Endothelial cell of umbilical vein (primary cell): ENCODE data around the gene CFAP65. TPM values are rescaled to one million over a fixed set of nuclear protein-coding genes. Genes with fewer than 3 reads are reported as not detected.

Source experiments
- BruUV-seq: library from RNA; stranded (reverse); fragments of 400-500 nt; replicated peaks from 2 replicates; lab custom pipeline; 2021; lab: Mats Ljungman, UMichigan
- CTCF ChIA-PET: fragments of 300-600, 350-600 bp; sonication (Branson Sonifier 250); formaldehyde crosslinking; loops from one replicate; lab custom pipeline; 2021; ENCODE audit warnings: antibody characterized with exemption, inconsistent platforms; lab: Charles Lee
- POLR2A ChIA-PET: fragments of 300-600, 350-600 bp; sonication (Branson Sonifier 250); formaldehyde crosslinking; loops from one replicate; lab custom pipeline; 2021; ENCODE audit warnings: antibody characterized with exemption, inconsistent platforms; lab: Charles Lee
- DNase-seq: peaks from one replicate; pipeline ENCODE4 v3.0.0-alpha.2; 2011; ENCODE audit warnings: low read depth, low spot score
- FAIRE-seq: peaks from 2 replicates; lab custom pipeline; 2011; peaks lifted over from hg19 to GRCh38; lab: Jason Lieb, UNC
- H2AFZ ChIP-seq: 2 replicates; pipeline ENCODE4 v1.6.0; 2012; ENCODE audit warnings: low read depth, low read length, control low read depth, inconsistent platforms
- H3K27ac ChIP-seq: 2 replicates; pipeline ENCODE4 v1.5.1; 2011; ENCODE audit warnings: low read depth, mild to moderate bottlenecking, control low read depth, low read length, moderate library complexity; ENCODE audit not compliant: insufficient read depth
- H3K27me3 ChIP-seq, 2 experiments: 2 replicates each; pipeline versions ENCODE4 v1.6.0 to v1.6.1; 2011; ENCODE audit warnings: low read length in 2 of 2, mixed read lengths in 1 of 2; ENCODE audit not compliant: control insufficient read depth in 2 of 2, insufficient read depth in 2 of 2
- H3K36me3 ChIP-seq, 2 experiments: 2 replicates in 1 of 2; 3 replicates in 1 of 2; pipeline ENCODE4 v1.5.1; 2011; ENCODE audit warnings: low read length in 2 of 2, mild to moderate bottlenecking in 1 of 2, moderate library complexity in 1 of 2; ENCODE audit not compliant: control insufficient read depth in 2 of 2, insufficient read depth in 2 of 2; ENCODE audit errors: extremely low read depth in 1 of 2
- H3K4me1 ChIP-seq: 3 replicates; pipeline ENCODE4 v1.5.1; 2011; ENCODE audit warnings: mild to moderate bottlenecking, low read length; ENCODE audit not compliant: control insufficient read depth, insufficient read depth; ENCODE audit errors: extremely low read depth
- H3K4me2 ChIP-seq: 2 replicates; pipeline ENCODE4 v1.6.1; 2011; ENCODE audit warnings: low read length, control low read depth, mixed read lengths; ENCODE audit not compliant: insufficient read depth
- H3K4me3 ChIP-seq, 3 experiments: fragments of 200-600 bp in 1 of 3; sonication (generic), shearing (Covaris generic) in 1 of 3; replicated peaks in 1 of 3; 2 replicates each; pipeline ENCODE4 v1.5.1; 2011 to 2016; ENCODE audit warnings: control low read depth in 3 of 3, low read length in 3 of 3, mild to moderate bottlenecking in 2 of 3, inconsistent platforms in 1 of 3, low read depth in 1 of 3, moderate library complexity in 1 of 3; ENCODE audit not compliant: insufficient read depth in 1 of 3
- H3K79me2 ChIP-seq: 2 replicates; pipeline ENCODE4 v1.6.0; 2012; ENCODE audit warnings: low read length, inconsistent platforms; ENCODE audit not compliant: control insufficient read depth, insufficient read depth
- H3K9ac ChIP-seq: replicated peaks from 2 replicates; pipeline ENCODE3; 2011; ENCODE audit warnings: low read length, control low read depth; ENCODE audit not compliant: insufficient read depth; ENCODE audit errors: extremely low read depth
- H3K9me1 ChIP-seq: replicated peaks from 3 replicates; pipeline ENCODE4 v1.6.0; 2011; ENCODE audit warnings: mild to moderate bottlenecking, low read length; ENCODE audit not compliant: control insufficient read depth, insufficient read depth; ENCODE audit errors: extremely low read depth
- H3K9me3 ChIP-seq: replicated peaks from 2 replicates; pipeline ENCODE4 v1.5.1; 2012; ENCODE audit warnings: low read length, inconsistent platforms; ENCODE audit not compliant: control insufficient read depth, insufficient read depth
- H4K20me1 ChIP-seq: replicated peaks from 2 replicates; pipeline ENCODE3; 2011; ENCODE audit warnings: mild to moderate bottlenecking, low read length; ENCODE audit not compliant: control insufficient read depth, insufficient read depth; ENCODE audit errors: extremely low read depth
- EZH2 ChIP-seq: IDR thresholded peaks from 2 replicates; pipeline ENCODE4 v1.6.1; 2012; ENCODE audit warnings: borderline replicate concordance, low read depth, mild to moderate bottlenecking, moderate library complexity, low read length, inconsistent platforms; ENCODE audit not compliant: severe bottlenecking
- FOS ChIP-seq: IDR thresholded peaks from 2 replicates; pipeline ENCODE4 v1.6.1; 2011; ENCODE audit warnings: mild to moderate bottlenecking, low read length, moderate library complexity, borderline replicate concordance; ENCODE audit not compliant: insufficient read depth
- GATA2 ChIP-seq: IDR thresholded peaks from 2 replicates; pipeline ENCODE4 v1.7.0; 2011; ENCODE audit warnings: low read depth, mild to moderate bottlenecking, moderate library complexity, mixed read lengths, low read length; ENCODE audit not compliant: insufficient read length, insufficient read depth
- JUN ChIP-seq: IDR thresholded peaks from 2 replicates; pipeline ENCODE4 v1.6.1; 2011; ENCODE audit warnings: borderline replicate concordance, low read depth; ENCODE audit not compliant: insufficient read length, insufficient read depth
- MYC ChIP-seq: IDR thresholded peaks from one replicate; pipeline ENCODE4 v1.6.1; 2011; ENCODE audit warnings: mild to moderate bottlenecking, low read depth, low read length
- POLR2A ChIP-seq: IDR thresholded peaks from 2 replicates; pipeline ENCODE4 v1.6.1; 2012; ENCODE audit warnings: low read depth, mild to moderate bottlenecking, control low read depth, low read length
- POLR2AphosphoS5 ChIP-seq: IDR thresholded peaks from 2 replicates; pipeline ENCODE4 v1.6.1; 2012; ENCODE audit warnings: low read depth, mild to moderate bottlenecking, control low read depth, low read length, moderate library complexity; ENCODE audit not compliant: insufficient read depth
- dilution Hi-C: fragments of 300-500 bp; cut with MboI; formaldehyde crosslinking; loops from one replicate; pipeline ENCODE4 v1.15.0; 2019; ENCODE audit warnings: low sequenced_read_pairs; ENCODE audit not compliant: extremely low pct_ligation_motif_present
- intact Hi-C: fragments of 100-400 bp; cut with micrococcal nuclease; formaldehyde crosslinking; loops from one replicate; pipeline ENCODE4 v1.10.0; 2022
- polyA plus RNA-seq, 4 experiments: library from polyadenylated mRNA; depleted of rRNA in 3 of 4; stranded (reverse) in 3 of 4; unstranded in 1 of 4; fragments of >200 nt; gene quantifications; 2 replicates each; pipeline versions ENCODE4 v1.2.1 to v1.2.3, GENCODE V29; 2011 to 2012; ENCODE audit warnings: missing spikeins in 1 of 4
- total RNA-seq: library from RNA; stranded (reverse); gene quantifications from 2 replicates; pipeline ENCODE4 v1.2.3, GENCODE V29; 2021
- TF ChIP-seq, protein P1 (sequence below): IDR thresholded peaks from 2 replicates; pipeline ENCODE4 v1.6.1; 2011; ENCODE audit not compliant: insufficient read depth, insufficient read length
- TF ChIP-seq, protein P2 (sequence below), 2 donors: IDR thresholded peaks; 1 replicate in 1 of 2; 2 replicates in 1 of 2; pipeline ENCODE4 v1.5.1; 2011; ENCODE audit warnings: low read length in 2 of 2, mild to moderate bottlenecking in 2 of 2, moderate library complexity in 2 of 2, control low read depth in 1 of 2, inconsistent platforms in 1 of 2, low read depth in 1 of 2; ENCODE audit not compliant: insufficient read depth in 1 of 2; ENCODE audit errors: extremely low read depth in 1 of 2

Gene CFAP65
- total and polyA plus RNA-seq, 2 donors (not counting 3 experiments of a cell fraction or from before 2014, with no cell fraction given), result 0.03 TPM; not detected in 1

DNA sequence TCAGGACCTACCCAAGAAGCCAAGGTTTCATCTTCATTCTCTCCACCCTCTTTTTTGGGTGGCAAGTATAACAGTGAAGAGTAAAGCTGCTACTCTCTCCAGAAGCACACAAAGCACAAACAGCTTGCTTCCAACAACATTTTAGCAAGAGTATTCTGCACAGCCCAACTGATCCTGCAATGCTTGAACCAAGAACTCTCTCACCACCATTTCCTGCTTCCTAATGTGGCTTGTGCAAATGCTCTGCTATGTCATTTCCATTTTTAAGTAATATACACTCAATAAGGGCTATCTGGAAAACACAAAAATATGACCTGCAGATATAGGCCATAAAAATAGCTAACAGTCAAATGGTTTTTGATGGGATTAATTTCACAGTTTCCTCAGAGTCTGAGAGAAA is 43.5 kb upstream of the CFAP65 start:
- no peak for DNase-seq
- Histone ChIP-seq H3K9me1 (no peaks in the 10 kb centered on the region), H3K4me2 (no peak overlapping the region), H3K9me3 (no peaks in the 10 kb centered on the region), H4K20me1 (no peaks in the 10 kb centered on the region), H3K4me1 (no peaks in the 10 kb centered on the region), H3K36me3 (no peaks in the 10 kb centered on the region), H3K79me2 (no peaks in the 10 kb centered on the region), H2AFZ (no peak overlapping the region), H3K9ac (no peak overlapping the region), H3K27ac (no peak overlapping the region), H3K27me3 (no peaks in the 10 kb centered on the region), H3K4me3 (no peak overlapping the region)
- TF ChIP-seq, protein P1, sequence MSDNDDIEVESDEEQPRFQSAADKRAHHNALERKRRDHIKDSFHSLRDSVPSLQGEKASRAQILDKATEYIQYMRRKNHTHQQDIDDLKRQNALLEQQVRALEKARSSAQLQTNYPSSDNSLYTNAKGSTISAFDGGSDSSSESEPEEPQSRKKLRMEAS, result no peak
- no peak for TF ChIP-seq GATA2
- TF ChIP-seq, protein P2, sequence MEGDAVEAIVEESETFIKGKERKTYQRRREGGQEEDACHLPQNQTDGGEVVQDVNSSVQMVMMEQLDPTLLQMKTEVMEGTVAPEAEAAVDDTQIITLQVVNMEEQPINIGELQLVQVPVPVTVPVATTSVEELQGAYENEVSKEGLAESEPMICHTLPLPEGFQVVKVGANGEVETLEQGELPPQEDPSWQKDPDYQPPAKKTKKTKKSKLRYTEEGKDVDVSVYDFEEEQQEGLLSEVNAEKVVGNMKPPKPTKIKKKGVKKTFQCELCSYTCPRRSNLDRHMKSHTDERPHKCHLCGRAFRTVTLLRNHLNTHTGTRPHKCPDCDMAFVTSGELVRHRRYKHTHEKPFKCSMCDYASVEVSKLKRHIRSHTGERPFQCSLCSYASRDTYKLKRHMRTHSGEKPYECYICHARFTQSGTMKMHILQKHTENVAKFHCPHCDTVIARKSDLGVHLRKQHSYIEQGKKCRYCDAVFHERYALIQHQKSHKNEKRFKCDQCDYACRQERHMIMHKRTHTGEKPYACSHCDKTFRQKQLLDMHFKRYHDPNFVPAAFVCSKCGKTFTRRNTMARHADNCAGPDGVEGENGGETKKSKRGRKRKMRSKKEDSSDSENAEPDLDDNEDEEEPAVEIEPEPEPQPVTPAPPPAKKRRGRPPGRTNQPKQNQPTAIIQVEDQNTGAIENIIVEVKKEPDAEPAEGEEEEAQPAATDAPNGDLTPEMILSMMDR (IDR thresholded peaks at IDR 0.05; ENCODE audit: extremely low read depth in 1 of 2, insufficient read depth in 1 of 2, low read depth in 1 of 2, low read length in 2 of 2), result no peak
- TF ChIP-seq POLR2AphosphoS5, result no peak
- no peak for TF ChIP-seq EZH2
- no peak for TF ChIP-seq JUN
- TF ChIP-seq FOS, result no peak
- no peak for TF ChIP-seq MYC
- TF ChIP-seq POLR2A, result no peak
- dilution Hi-C loops (no loop called here), intact Hi-C loops (no loop called here)
- ChIA-PET CTCF (interaction anchor here (0.5 to 1.7 kb wide), 9 partner anchors 9 to 105 kb away, joined by 3 to 10 read pairs (median 3); no protein-coding TSS in a partner anchor), POLR2A (no interaction called here)
- no TSS peak for BruUV-seq
- FAIRE-seq, result no peak
